Measurements from ENCODE around the gene ASPSCR1. TPM values are rescaled to one million over a fixed set of nuclear protein-coding genes. Genes with fewer than 3 reads are reported as not detected.

Gene ASPSCR1
- total and polyA plus RNA-seq, 2 of the 4 experiments (the other 2 are of a cell fraction), result 7.2 to 17.2 TPM

DNA sequence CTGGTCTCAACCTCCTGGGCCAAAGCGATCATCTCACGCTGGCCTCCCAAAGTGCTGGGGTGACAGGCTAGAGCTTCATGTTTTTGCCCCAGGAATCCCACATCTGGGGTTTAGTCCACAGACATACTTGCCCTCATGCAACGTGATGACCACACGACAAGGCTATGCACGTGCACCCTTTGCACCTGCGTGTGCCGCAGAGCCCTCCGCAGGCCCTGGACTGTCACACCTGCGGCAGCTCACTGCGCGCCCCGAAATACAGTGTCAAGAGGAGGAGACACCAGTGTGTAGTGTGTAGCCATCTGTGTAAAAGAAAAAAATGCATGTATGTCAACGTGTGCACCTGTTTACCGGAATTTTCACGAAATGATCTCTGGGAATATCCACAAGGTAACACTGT lies 26.9 kb upstream of the ASPSCR1 start:
- Histone ChIP-seq H2AK5ac (ENCODE audit: low read depth, low read length) (no peak overlapping the region), H4K91ac (ENCODE audit: insufficient read depth, low read depth, low read length) (no peak overlapping the region), H4K5ac (ENCODE audit: low read depth, low read length) (no peak overlapping the region), H3K18ac (ENCODE audit: low read depth, low read length) (no peak overlapping the region), H2BK120ac (ENCODE audit: low read depth, low read length) (no peak overlapping the region), H2AFZ (replicated peaks; ENCODE audit: low read length, poor library complexity) (no peak overlapping the region), H3K4me3 (ENCODE audit: insufficient read depth, low read depth, low read length) (no peak overlapping the region), H3K9me3 (ENCODE audit: control insufficient read depth, insufficient read depth, low read length) (no peaks in the 10 kb centered on the region), H3K36me3 (ENCODE audit: control insufficient read depth, insufficient read depth, low read length) (no peaks in the 10 kb centered on the region), H2BK20ac (ENCODE audit: low read depth, low read length) (no peak overlapping the region), H3K27me3 (ENCODE audit: control insufficient read depth, insufficient read depth, low read length) (peaks cover 8% of the 10 kb centered on the region), H2AK9ac (replicated peaks; ENCODE audit: low read depth, low read length, poor library complexity) (no peak overlapping the region), H4K20me1 (ENCODE audit: insufficient read depth, low read length) (no peaks in the 10 kb centered on the region), H3K23ac (ENCODE audit: low read depth, low read length) (no peak overlapping the region), H4K8ac (ENCODE audit: low read depth in 2 of 2, low read length in 2 of 2) (no peak overlapping the region), H3K4me1 (ENCODE audit: control insufficient read depth, insufficient read depth, low read length) (no peaks in the 10 kb centered on the region), H3K9ac (ENCODE audit: low read depth, low read length) (no peak overlapping the region), H2BK5ac (ENCODE audit: low read depth, low read length, poor library complexity, severe bottlenecking) (no peak overlapping the region), H3K4me2 (ENCODE audit: low read depth, low read length) (no peak overlapping the region), H3K56ac (ENCODE audit: extremely low read depth, insufficient read depth, low read length) (no peak overlapping the region), H3K14ac (replicated peaks; ENCODE audit: low read depth, low read length) (no peak overlapping the region), H3K9me1 (ENCODE audit: insufficient read depth, low read length) (no peaks in the 10 kb centered on the region), H3K79me1 (ENCODE audit: low read depth in 1 of 2, low read length in 2 of 2) (no peaks in the 10 kb centered on the region), H3K27ac (ENCODE audit: insufficient read depth, low read length) (no peak overlapping the region), H3K4ac (ENCODE audit: low read depth, low read length) (no peak overlapping the region), H2BK15ac (ENCODE audit: low read depth, low read length) (no peak overlapping the region)
- 79% methylated on average over 13 of the region's 15 CpGs; no CpG with 5 or more reads in 1 of the 2 experiments for WGBS, 2 experiments (ENCODE audit: extremely low coverage in 2 of 2, insufficient read length in 1 of 2)
- intact Hi-C loops (cut with micrococcal nuclease) (no loop called here), in situ Hi-C loops (cut with MboI; ENCODE audit: low sequenced_read_pairs) (no loop called here), dilution Hi-C loops (cut with HindIII; ENCODE audit: low sequenced_read_pairs, unreplicated experiment) (no loop called here)
- BruUV-seq (replicated peaks), result no TSS peak
- no peak for DNase-seq
- ChIA-PET CTCF (interaction anchor here (0.6 to 1.2 kb wide), 2 partner anchors 70 to 78 kb away, joined by 3 read pairs; no protein-coding TSS in a partner anchor), POLR2A (ENCODE audit: unreplicated experiment) (no interaction called here)
- ATAC-seq (ENCODE audit: low read depth), result no peak
- TF ChIP-seq RFX5 (IDR thresholded peaks at IDR 0.05; ENCODE audit: low read depth, low read length) (no peak), RCOR1 (IDR thresholded peaks at IDR 0.05; ENCODE audit: insufficient replicate concordance, low read length) (no peak), SMC3 (IDR thresholded peaks at IDR 0.05; ENCODE audit: low read depth, low read length) (no peak), BHLHE40 (IDR thresholded peaks at IDR 0.05; ENCODE audit: low read depth, low read length) (no peak), CEBPB (IDR thresholded peaks at IDR 0.05; ENCODE audit: low read depth, low read length) (no peak), NFE2L2 (IDR thresholded peaks at IDR 0.05; ENCODE audit: low read depth, low read length) (no peak), MAFK (IDR thresholded peaks at IDR 0.05; ENCODE audit: low read depth, low read length) (no peak), MXI1 (IDR thresholded peaks at IDR 0.05; ENCODE audit: borderline replicate concordance, low read depth, low read length) (no peak), FOS (IDR thresholded peaks at IDR 0.05; ENCODE audit: low read depth, low read length) (no peak), CTCF (conservative IDR thresholded peaks at IDR 0.05; ENCODE audit: low read depth, low read length) (no peak), CHD1 (IDR thresholded peaks at IDR 0.05; ENCODE audit: low read depth, low read length) (no peak), USF2 (IDR thresholded peaks at IDR 0.05; ENCODE audit: low read depth, low read length) (no peak)
- TF ChIP-seq, protein P1, sequence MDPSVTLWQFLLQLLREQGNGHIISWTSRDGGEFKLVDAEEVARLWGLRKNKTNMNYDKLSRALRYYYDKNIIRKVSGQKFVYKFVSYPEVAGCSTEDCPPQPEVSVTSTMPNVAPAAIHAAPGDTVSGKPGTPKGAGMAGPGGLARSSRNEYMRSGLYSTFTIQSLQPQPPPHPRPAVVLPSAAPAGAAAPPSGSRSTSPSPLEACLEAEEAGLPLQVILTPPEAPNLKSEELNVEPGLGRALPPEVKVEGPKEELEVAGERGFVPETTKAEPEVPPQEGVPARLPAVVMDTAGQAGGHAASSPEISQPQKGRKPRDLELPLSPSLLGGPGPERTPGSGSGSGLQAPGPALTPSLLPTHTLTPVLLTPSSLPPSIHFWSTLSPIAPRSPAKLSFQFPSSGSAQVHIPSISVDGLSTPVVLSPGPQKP (IDR thresholded peaks at IDR 0.05; ENCODE audit: borderline replicate concordance, low read depth, low read length), result no peak
